ENCODE data around the gene FZR1. TPM values are rescaled to one million over a fixed set of nuclear protein-coding genes. Genes with fewer than 3 reads are reported as not detected.
A peak's percentile ranks its signal among the peaks of the same experiment; 100 is the strongest.

FZR1 gene
- total RNA-seq, 1 donor: 50.7 TPM

GRCh38 chr19:3585301-3586126 lies 79.4 kb downstream of the FZR1 start, which contains the start of gene GIPC3:
Gene GIPC3 (plus strand): TSS chr19:3585478. CDS start chr19:3585598, 120 bp downstream.
- peaks cover 6% of the 10 kb centered on the region for H3K4me1 ChIP-seq (ENCODE audit: insufficient read depth, low read length)
- H3K4me3 ChIP-seq (ENCODE audit: low read length): peak within 1 kb of the TSS; percentile 24
- H3K27me3 ChIP-seq (ENCODE audit: insufficient read depth, low read length): peaks cover 3% of the 10 kb centered on the region
- no peaks in the 10 kb centered on the region for H3K9me3 ChIP-seq (ENCODE audit: low read depth, low read length)

- Histone ChIP-seq H3K27me3 (ENCODE audit: insufficient read depth, low read length) (peaks cover 3% of the 10 kb centered on the region), H3K4me1 (ENCODE audit: insufficient read depth, low read length) (peaks cover 6% of the 10 kb centered on the region), H3K9me3 (ENCODE audit: low read depth, low read length) (no peaks in the 10 kb centered on the region), H3K4me3 (ENCODE audit: low read length) (peak overlapping the region; percentile 24)
Measured at GRCh38 chr19:3586127-3586626, 80.1 kb downstream of the FZR1 start.

- Histone ChIP-seq H3K27me3 (ENCODE audit: insufficient read depth, low read length) (peaks cover 3% of the 10 kb centered on the region), H3K9me3 (ENCODE audit: low read depth, low read length) (no peaks in the 10 kb centered on the region), H3K4me1 (ENCODE audit: insufficient read depth, low read length) (peaks cover 6% of the 10 kb centered on the region), H3K4me3 (ENCODE audit: low read length) (no peak overlapping the region)
Measured at GRCh38 chr19:3586707-3587346, 80.7 kb downstream of the FZR1 start.

Other genes with a start within 250 kb of the FZR1 start
- 17.3 TPM for gene NFIC, start 139.7 kb upstream of the FZR1 start, total RNA-seq
- not detected for gene SMIM24, start 25.8 kb upstream of the FZR1 start, total RNA-seq
- not detected for gene SMIM44, start 22.9 kb upstream of the FZR1 start, total RNA-seq
- gene DOHH, start 5.6 kb upstream of the FZR1 start, total RNA-seq: 1.4 TPM
- gene TEKTIP1, start 32.9 kb downstream of the FZR1 start, total RNA-seq: 0.84 TPM
- 37.8 TPM for gene MFSD12, start 51.3 kb downstream of the FZR1 start, total RNA-seq
- 34.7 TPM for gene HMG20B, start 66.6 kb downstream of the FZR1 start, total RNA-seq
- gene GIPC3, start 79.2 kb downstream of the FZR1 start, total RNA-seq: 0.21 TPM
- gene TBXA2R, start 100.6 kb downstream of the FZR1 start, total RNA-seq: 1.8 TPM
- gene CACTIN, start 120.5 kb downstream of the FZR1 start, total RNA-seq: 12.2 TPM
- 8.4 TPM for gene PIP5K1C, start 194.2 kb downstream of the FZR1 start, total RNA-seq
- 5.7 TPM for gene TJP3, start 202.1 kb downstream of the FZR1 start, total RNA-seq

Measured in mononuclear cell (primary cell).